ENCODE data around the gene RRAGA. TPM values are rescaled to one million over a fixed set of nuclear protein-coding genes. Genes with fewer than 3 reads are reported as not detected.

RRAGA gene
- total and polyA plus RNA-seq, 9 of the 15 experiments (the other 6 are each of a cell fraction or from before 2014, with no cell fraction given) = 6.0 to 44.7 (median 18.8) TPM

- TF ChIP-seq CSDE1 (IDR thresholded peaks at IDR 0.05) = no peak
- no peak for TF ChIP-seq PRPF4 (IDR thresholded peaks at IDR 0.05; ENCODE audit: insufficient read depth, low read depth, low read length, poor library complexity, severe bottlenecking)
- TF ChIP-seq EHMT2 (IDR thresholded peaks at IDR 0.05) = no peak
- no peak for TF ChIP-seq POLR2G (IDR thresholded peaks at IDR 0.05; ENCODE audit: low read depth, low read length)
- no peak for TF ChIP-seq ZNF764 (CRISPR knock-in tag; IDR thresholded peaks at IDR 0.05; ENCODE audit: low read depth)
- TF ChIP-seq ZNF134 (CRISPR knock-in tag; conservative IDR thresholded peaks at IDR 0.05) = no peak
- no peak for TF ChIP-seq CAMTA2 (CRISPR knock-in tag; conservative IDR thresholded peaks at IDR 0.05)
- TF ChIP-seq BRF1 (IDR thresholded peaks at IDR 0.05; ENCODE audit: borderline replicate concordance, extremely low read depth, insufficient read length) = no peak
- TF ChIP-seq LCOR (CRISPR knock-in tag; IDR thresholded peaks at IDR 0.05) = no peak
- no peak for TF ChIP-seq HDAC2 (IDR thresholded peaks at IDR 0.05)
- peak; percentile 53 to 70 (median 56) for TF ChIP-seq CTCF (IDR thresholded peaks at IDR 0.05 in 2 of 3, conservative IDR thresholded peaks at IDR 0.05 in 1 of 3; ENCODE audit: insufficient read depth in 2 of 3, low read depth in 1 of 3, low read length in 3 of 3)
- no peak for TF ChIP-seq ARID1B (IDR thresholded peaks at IDR 0.05)
- no peak for TF ChIP-seq BHLHE40 (IDR thresholded peaks at IDR 0.05; ENCODE audit: low read length)
- TF ChIP-seq FUS (optimal IDR thresholded peaks at IDR 0.05; ENCODE audit: low read depth, low read length) = no peak
- TF ChIP-seq PRDM10 (IDR thresholded peaks at IDR 0.05; ENCODE audit: partially characterized antibody) = peak; percentile 46
These were observed 20.3 kb upstream of the RRAGA start (continued) for GRCh38 chr9:19028835-19029451.
